Immature natural killer cell (primary cell): ENCODE results near the gene PLEKHJ1. TPM values are rescaled to one million over a fixed set of nuclear protein-coding genes. Genes with fewer than 3 reads are reported as not detected.

Experiments
- DNase-seq, 3 donors: peaks; one replicate each; pipeline ENCODE4 v3.0.0; 2022; ENCODE audit warnings: mixed read lengths in 1 of 3
- H3K27ac Mint-ChIP-seq, 6 donors: one replicate each; pipeline ENCODE4 v1.8.0; 2020; ENCODE audit warnings: mixed read lengths in 6 of 6, mild to moderate bottlenecking in 5 of 6, inconsistent platforms in 4 of 6, moderate library complexity in 3 of 6
- H3K27me3 Mint-ChIP-seq, 3 donors: one replicate each; pipeline ENCODE4 v1.8.0; 2020 to 2021; ENCODE audit warnings: low read depth in 3 of 3, mild to moderate bottlenecking in 3 of 3, mixed read lengths in 3 of 3, moderate library complexity in 3 of 3, inconsistent platforms in 1 of 3
- H3K36me3 Mint-ChIP-seq, 3 donors: one replicate each; pipeline ENCODE4 v1.8.0; 2020; ENCODE audit warnings: mixed read lengths in 3 of 3, inconsistent platforms in 2 of 3, mild to moderate bottlenecking in 2 of 3
- H3K4me1 Mint-ChIP-seq, 2 donors: one replicate each; pipeline ENCODE4 v1.8.0; 2020; ENCODE audit warnings: inconsistent platforms in 2 of 2, mild to moderate bottlenecking in 2 of 2, mixed read lengths in 2 of 2, moderate library complexity in 1 of 2
- H3K4me3 Mint-ChIP-seq, 5 donors: one replicate each; pipeline ENCODE4 v1.8.0; 2020; ENCODE audit warnings: mild to moderate bottlenecking in 5 of 5, mixed read lengths in 5 of 5, inconsistent platforms in 3 of 5, moderate library complexity in 3 of 5
- H3K9me3 Mint-ChIP-seq, 6 donors: one replicate each; pipeline ENCODE4 v1.8.0; 2020; ENCODE audit warnings: mild to moderate bottlenecking in 6 of 6, mixed read lengths in 6 of 6, inconsistent platforms in 4 of 6, moderate library complexity in 3 of 6
- polyA plus RNA-seq, 3 donors: library from polyadenylated mRNA; unstranded; fragments of 300-500 nt; fragmentation: Illumina TruSeq; gene quantifications; one replicate each; pipeline ENCODE4 v1.2.3, GENCODE V29; 2021

PLEKHJ1 gene
- polyA plus RNA-seq, 3 donors from 2014 or later: 115 to 148 (median 117) TPM

DNA sequence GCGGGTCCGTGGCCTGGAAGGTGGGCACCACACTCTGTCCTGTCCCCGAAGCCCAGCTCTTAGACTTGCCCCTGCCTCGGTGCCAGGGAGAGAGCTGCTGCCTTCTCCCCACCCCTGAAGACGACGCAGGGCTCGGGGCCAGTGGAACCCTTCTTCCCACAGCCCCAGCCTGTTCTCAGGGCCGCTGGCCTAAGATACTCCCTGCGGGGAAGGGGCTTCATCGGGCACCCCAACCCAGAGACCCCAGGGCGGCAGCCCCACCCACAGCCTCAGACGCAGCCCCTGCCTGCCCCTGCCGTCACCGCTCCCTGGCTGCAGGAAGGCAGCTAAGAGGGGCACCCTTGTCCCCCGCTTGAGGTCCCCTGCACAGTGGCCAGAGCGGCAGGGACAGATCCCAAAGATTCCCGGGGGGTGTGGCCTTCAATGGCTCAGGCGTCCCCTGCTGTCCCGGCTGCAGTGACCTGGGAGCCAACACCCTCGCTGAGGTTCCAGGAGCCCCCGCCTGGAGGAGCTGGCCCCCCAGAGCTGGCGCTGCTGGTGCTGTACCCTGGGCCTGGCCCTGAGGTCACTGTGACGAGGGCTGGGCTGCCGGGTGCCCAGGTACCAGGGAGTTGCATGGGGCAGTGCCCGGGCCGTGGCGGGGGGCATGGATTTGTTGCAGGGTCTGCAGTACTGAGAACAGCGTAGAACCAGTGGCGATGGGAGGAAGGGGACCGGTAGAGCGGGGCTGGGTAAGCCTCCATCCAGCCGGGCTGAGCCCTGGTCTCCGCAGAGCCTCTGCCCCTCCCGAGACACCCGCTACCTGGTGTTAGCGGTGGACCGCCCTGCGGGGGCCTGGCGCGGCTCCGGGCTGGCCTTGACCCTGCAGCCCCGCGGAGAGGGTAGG, 14.0 kb upstream of the PLEKHJ1 start:
- peaks cover 0 to 7% (median 6%) of the 10 kb centered on the region in 3 donors for H3K36me3 Mint-ChIP-seq
- no peak for DNase-seq
- no peak overlapping the region for H3K4me3 Mint-ChIP-seq
- no peaks in the 10 kb centered on the region for H3K9me3 Mint-ChIP-seq
- peaks cover 2 to 16% (median 4%) of the 10 kb centered on the region in 3 donors for H3K27me3 Mint-ChIP-seq
- H3K27ac Mint-ChIP-seq: no peak overlapping the region
- H3K4me1 Mint-ChIP-seq: peaks cover 0 to 8% of the 10 kb centered on the region in 2 donors

GRCh38 chr19:2249010-2249866, 13.1 kb upstream of the PLEKHJ1 start, which contains the start of gene AMH:
Gene AMH (plus strand): TSS chr19:2249323. CDS start chr19:2249333, 10 bp downstream.
- H3K27ac Mint-ChIP-seq: no peak within 1 kb of the TSS
- peaks cover 4 to 16% (median 4%) of the 10 kb centered on the region in 3 donors for H3K27me3 Mint-ChIP-seq
- peaks cover 0 to 12% (median 6%) of the 10 kb centered on the region in 3 donors for H3K36me3 Mint-ChIP-seq
- DNase-seq: no peak
- no peak within 1 kb of the TSS for H3K4me3 Mint-ChIP-seq
- no peaks in the 10 kb centered on the region for H3K9me3 Mint-ChIP-seq
- H3K4me1 Mint-ChIP-seq: peaks cover 0 to 8% of the 10 kb centered on the region in 2 donors

- Mint-ChIP-seq H3K4me3 (no peak overlapping the region), H3K27ac (no peak overlapping the region), H3K4me1 (peaks cover 0 to 6% of the 10 kb centered on the region in 2 donors), H3K36me3 (peaks cover 0 to 12% (median 6%) of the 10 kb centered on the region in 3 donors), H3K27me3 (peaks cover 4 to 17% (median 4%) of the 10 kb centered on the region in 3 donors), H3K9me3 (no peaks in the 10 kb centered on the region)
- DNase-seq: no peak
These were observed 12.2 kb upstream of the PLEKHJ1 start for GRCh38 chr19:2248136-2249009.

DNA sequence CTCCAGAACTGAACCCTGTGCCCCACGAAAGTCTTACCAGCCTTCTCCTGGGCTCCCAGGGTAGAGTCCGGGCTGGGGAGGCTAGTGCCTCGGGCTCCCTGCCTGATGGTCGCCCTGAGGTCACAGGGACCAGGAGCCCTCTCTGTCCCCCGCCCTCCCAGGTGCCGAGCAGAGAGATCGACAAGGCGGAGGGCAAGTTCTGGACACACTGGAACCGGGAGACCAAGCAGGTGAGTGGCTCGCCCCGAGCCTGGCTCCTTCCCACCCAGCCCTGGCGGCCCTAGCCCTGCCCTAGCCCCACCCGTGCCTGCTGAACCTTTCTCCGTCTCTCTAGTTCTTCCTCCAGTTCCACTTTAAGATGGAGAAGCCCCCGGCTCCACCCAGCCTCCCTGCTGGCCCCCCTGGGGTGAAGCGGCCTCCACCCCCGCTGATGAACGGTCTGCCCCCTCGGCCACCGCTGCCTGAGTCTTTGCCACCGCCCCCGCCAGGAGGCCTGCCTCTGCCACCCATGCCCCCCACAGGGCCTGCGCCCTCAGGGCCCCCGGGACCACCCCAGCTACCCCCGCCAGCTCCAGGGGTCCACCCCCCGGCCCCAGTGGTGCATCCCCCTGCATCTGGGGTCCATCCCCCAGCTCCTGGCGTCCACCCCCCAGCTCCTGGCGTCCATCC, 11.4 kb upstream of the PLEKHJ1 start:
- no peak for DNase-seq
- H3K9me3 Mint-ChIP-seq: no peaks in the 10 kb centered on the region
- H3K27ac Mint-ChIP-seq: no peak overlapping the region
- H3K4me1 Mint-ChIP-seq: peaks cover 4 to 7% of the 10 kb centered on the region in 2 donors
- H3K27me3 Mint-ChIP-seq: peaks cover 2 to 11% (median 4%) of the 10 kb centered on the region in 3 donors
- H3K36me3 Mint-ChIP-seq: peaks cover 0 to 14% (median 6%) of the 10 kb centered on the region in 3 donors
- H3K4me3 Mint-ChIP-seq: no peak overlapping the region

DNA sequence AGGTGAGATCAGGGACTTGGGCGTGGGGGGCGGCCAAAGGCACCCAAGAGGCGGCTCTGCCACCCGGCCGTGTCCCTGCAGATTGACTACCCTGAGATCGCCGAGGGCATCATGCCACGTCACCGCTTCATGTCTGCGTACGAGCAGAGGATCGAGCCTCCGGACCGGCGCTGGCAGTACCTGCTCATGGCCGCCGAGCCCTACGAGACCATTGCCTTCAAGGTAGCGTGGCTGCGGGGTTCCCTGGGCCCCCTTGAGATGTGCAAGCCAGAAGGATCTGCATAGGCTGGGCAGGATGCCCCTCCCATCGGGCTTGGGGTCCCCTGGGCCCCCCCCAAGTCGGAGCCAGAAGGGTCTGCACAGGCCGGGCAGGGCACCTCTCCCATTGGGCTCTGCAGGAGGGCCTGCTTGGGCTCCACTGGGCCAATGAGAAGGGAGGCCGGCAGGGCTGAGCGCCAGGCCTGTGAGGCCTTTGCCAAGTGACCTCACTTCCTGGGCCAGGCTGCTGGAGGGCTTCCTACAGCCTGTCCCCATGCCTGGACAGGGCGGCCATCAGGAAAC, 10.8 kb upstream of the PLEKHJ1 start:
- Mint-ChIP-seq H3K9me3 (no peaks in the 10 kb centered on the region), H3K4me1 (peaks cover 9 to 11% of the 10 kb centered on the region in 2 donors), H3K36me3 (peaks cover 0 to 16% (median 6%) of the 10 kb centered on the region in 3 donors), H3K4me3 (no peak overlapping the region), H3K27me3 (peaks cover 2 to 6% (median 4%) of the 10 kb centered on the region in 3 donors), H3K27ac (no peak overlapping the region)
- no peak for DNase-seq

GRCh38 chr19:2246014-2246620, 10.0 kb upstream of the PLEKHJ1 start:
- Mint-ChIP-seq H3K36me3 (peaks cover 0 to 16% (median 6%) of the 10 kb centered on the region in 3 donors), H3K27ac (no peak overlapping the region), H3K27me3 (peaks cover 2 to 4% (median 3%) of the 10 kb centered on the region in 3 donors), H3K9me3 (no peaks in the 10 kb centered on the region), H3K4me1 (peaks cover 16 to 18% of the 10 kb centered on the region in 2 donors), H3K4me3 (no peak overlapping the region)
- no peak for DNase-seq

GRCh38 chr19:2245273-2245672, 9.1 kb upstream of the PLEKHJ1 start:
- Mint-ChIP-seq H3K27me3 (peaks cover 2 to 4% (median 4%) of the 10 kb centered on the region in 3 donors), H3K36me3 (peaks cover 0 to 16% (median 6%) of the 10 kb centered on the region in 3 donors), H3K4me3 (no peak overlapping the region), H3K4me1 (peaks cover 24 to 27% of the 10 kb centered on the region in 2 donors), H3K9me3 (no peaks in the 10 kb centered on the region), H3K27ac (no peak overlapping the region)
- DNase-seq: no peak

DNA sequence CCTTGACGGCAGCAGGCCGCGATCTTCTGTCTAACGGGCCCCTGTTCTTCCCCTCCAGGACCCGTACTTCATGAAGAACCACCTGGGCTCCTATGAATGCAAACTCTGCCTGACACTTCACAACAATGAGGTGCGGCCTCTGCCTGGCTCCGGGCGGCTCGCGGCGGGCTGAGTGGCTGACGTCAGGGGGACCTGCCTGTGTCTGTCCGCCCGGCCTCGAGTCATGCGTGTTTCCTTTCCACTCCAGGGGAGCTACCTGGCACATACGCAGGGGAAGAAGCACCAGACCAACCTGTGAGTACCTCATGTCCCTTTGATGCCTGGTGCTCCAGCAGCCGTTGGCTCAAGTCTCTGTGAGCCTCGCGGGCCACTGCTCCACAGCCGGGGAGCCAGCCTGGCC, 8.4 kb upstream of the PLEKHJ1 start:
- H3K4me3 Mint-ChIP-seq: no peak overlapping the region
- peaks cover 2 to 7% (median 2%) of the 10 kb centered on the region in 3 donors for H3K27me3 Mint-ChIP-seq
- no peaks in the 10 kb centered on the region for H3K9me3 Mint-ChIP-seq
- no peak overlapping the region for H3K27ac Mint-ChIP-seq
- H3K36me3 Mint-ChIP-seq: peaks cover 0 to 16% (median 10%) of the 10 kb centered on the region in 3 donors
- no peak for DNase-seq
- H3K4me1 Mint-ChIP-seq: peaks cover 32% of the 10 kb centered on the region in 2 donors

DNA sequence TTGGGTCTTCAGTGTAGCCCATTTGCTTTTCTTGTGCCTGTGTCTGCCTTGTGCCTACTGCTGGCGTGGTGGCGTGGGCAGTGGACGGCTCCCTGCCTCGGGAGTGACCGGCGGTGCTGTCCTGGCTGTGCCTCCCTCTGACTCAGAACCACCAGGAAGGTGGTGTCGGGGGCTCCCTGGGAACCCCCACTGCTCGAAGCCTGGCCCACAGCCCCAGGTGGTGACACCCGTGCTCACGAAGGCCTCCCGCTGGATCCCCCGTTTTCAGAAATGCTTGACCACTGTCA, 7.9 kb upstream of the PLEKHJ1 start:
- Mint-ChIP-seq H3K4me3 (no peak overlapping the region), H3K27me3 (peaks cover 0 to 9% (median 2%) of the 10 kb centered on the region in 3 donors), H3K27ac (peak overlapping the region in 1 of 6 donors; percentile 17), H3K9me3 (no peaks in the 10 kb centered on the region), H3K4me1 (peaks cover 36% of the 10 kb centered on the region in 2 donors), H3K36me3 (peaks cover 0 to 16% (median 10%) of the 10 kb centered on the region in 3 donors)
- no peak for DNase-seq

- Mint-ChIP-seq H3K4me1 (peaks cover 42% of the 10 kb centered on the region in 2 donors), H3K27ac (no peak overlapping the region), H3K4me3 (no peak overlapping the region), H3K36me3 (peaks cover 0 to 16% (median 10%) of the 10 kb centered on the region in 3 donors), H3K9me3 (no peaks in the 10 kb centered on the region), H3K27me3 (peaks cover 0 to 9% (median 2%) of the 10 kb centered on the region in 3 donors)
- DNase-seq: no peak
These were observed 7.4 kb upstream of the PLEKHJ1 start for GRCh38 chr19:2243274-2244124.

DNA sequence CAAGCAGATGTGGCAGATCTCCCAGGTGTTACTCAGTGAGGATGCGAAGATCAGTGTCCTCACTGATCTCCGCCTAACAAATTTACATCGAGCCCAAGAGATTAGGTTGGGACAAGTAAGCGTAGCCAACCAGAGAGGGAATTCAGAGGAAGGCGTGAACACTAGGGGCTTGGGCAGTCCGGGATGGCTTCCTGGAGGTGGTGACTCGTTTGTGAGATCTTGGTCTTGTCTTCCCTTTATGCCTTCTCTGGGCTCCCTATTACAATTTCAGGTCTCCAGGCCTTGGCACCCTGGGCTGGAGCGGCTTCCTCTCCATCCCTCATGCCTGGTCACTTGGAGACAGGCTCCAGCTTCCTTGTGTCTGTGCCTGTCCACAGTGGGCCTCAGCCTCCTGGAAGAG, 6.7 kb upstream of the PLEKHJ1 start:
- Mint-ChIP-seq H3K9me3 (no peaks in the 10 kb centered on the region), H3K27me3 (peaks cover 2 to 12% (median 3%) of the 10 kb centered on the region in 3 donors), H3K4me1 (peaks cover 49% of the 10 kb centered on the region in 2 donors), H3K27ac (peak overlapping the region in 3 of 6 donors; percentile 29 to 49 (median 45)), H3K36me3 (peaks cover 0 to 16% (median 10%) of the 10 kb centered on the region in 3 donors), H3K4me3 (no peak overlapping the region)
- DNase-seq: no peak
